T-cell (primary cell): ENCODE data around the gene ZNF625. TPM values are rescaled to one million over a fixed set of nuclear protein-coding genes. Genes with fewer than 3 reads are reported as not detected.
A peak's percentile ranks its signal among the peaks of the same experiment; 100 is the strongest.

Source experiments
- ATAC-seq, 4 experiments: fragments of 200-7000 bp in 3 of 4; fragments of 150-1000 bp in 1 of 4; cut with Tn5 transposase; replicated peaks in 1 of 4; 1 replicate in 3 of 4; 2 replicates in 1 of 4; pipeline ENCODE4 v1.10.0; 2021; ENCODE audit warnings: moderate library complexity in 3 of 4, mild to moderate bottlenecking in 2 of 4, moderate number of reproducible peaks in 1 of 4
- CTCF ChIA-PET, 2 donors: fragments of 300-600 bp; sonication (Branson Sonifier 250); formaldehyde crosslinking; loops; one replicate each; lab custom pipeline; 2022; ENCODE audit warnings: antibody characterized with exemption in 2 of 2; lab: Charles Lee
- POLR2A ChIA-PET, 2 donors: fragments of 300-600 bp; sonication (Branson Sonifier 250); formaldehyde crosslinking; loops; one replicate each; lab custom pipeline; 2022; ENCODE audit warnings: antibody characterized with exemption in 2 of 2; lab: Charles Lee
- DNase-seq, 35 experiments: peaks; one replicate each; pipeline versions ENCODE4 v3.0.0 to v3.0.0-alpha.2; 2013 to 2023
- H3K27ac ChIP-seq: one replicate; pipeline ENCODE4 v1.5.1; 2013; ENCODE audit warnings: low read length
- H3K27me3 ChIP-seq, 2 experiments: replicated peaks in 1 of 2; 1 replicate in 1 of 2; 2 replicates in 1 of 2; pipeline versions ENCODE4 v1.6.1 to v1.7.0; 2013; ENCODE audit warnings: low read length in 1 of 2, mixed read lengths in 1 of 2; ENCODE audit not compliant: control insufficient read depth in 2 of 2, insufficient read depth in 2 of 2; ENCODE audit errors: extremely low read depth in 1 of 2
- H3K36me3 ChIP-seq, 2 donors: 1 replicate in 1 of 2; 2 replicates in 1 of 2; pipeline versions ENCODE4 v1.6.1 to v1.7.0; 2013; ENCODE audit warnings: low read length in 1 of 2; ENCODE audit not compliant: control insufficient read depth in 2 of 2, insufficient read depth in 1 of 2; ENCODE audit errors: extremely low read depth in 1 of 2
- H3K4me1 ChIP-seq, 2 experiments: 1 replicate in 1 of 2; 2 replicates in 1 of 2; pipeline versions ENCODE4 v1.6.1 to v1.7.0; 2013; ENCODE audit warnings: low read length in 2 of 2, mixed read lengths in 1 of 2; ENCODE audit not compliant: insufficient read depth in 2 of 2, control insufficient read depth in 1 of 2; ENCODE audit errors: extremely low read depth in 1 of 2
- H3K4me3 ChIP-seq, 2 donors: 1 replicate in 1 of 2; 2 replicates in 1 of 2; pipeline versions ENCODE4 v1.5.1 to v1.7.0; 2013; ENCODE audit warnings: mild to moderate bottlenecking in 2 of 2, low read length in 1 of 2, moderate library complexity in 1 of 2; ENCODE audit not compliant: control insufficient read depth in 1 of 2; ENCODE audit errors: extremely low read depth in 1 of 2
- H3K9me3 ChIP-seq: 2 replicates; pipeline ENCODE4 v1.7.0; 2013
- H3K27ac Mint-ChIP-seq, 2 donors: one replicate each; pipeline ENCODE4 v1.8.0; 2020 to 2021; ENCODE audit warnings: mild to moderate bottlenecking in 2 of 2, mixed read lengths in 2 of 2
- H3K27me3 Mint-ChIP-seq, 2 donors: one replicate each; pipeline ENCODE4 v1.8.0; 2021 to 2022; ENCODE audit warnings: mixed read lengths in 2 of 2
- H3K36me3 Mint-ChIP-seq: one replicate; pipeline ENCODE4 v1.8.0; 2021; ENCODE audit warnings: mixed read lengths
- H3K4me1 Mint-ChIP-seq, 3 donors: one replicate each; pipeline ENCODE4 v1.8.0; 2020 to 2022; ENCODE audit warnings: mixed read lengths in 3 of 3, mild to moderate bottlenecking in 1 of 3
- H3K4me3 Mint-ChIP-seq, 3 donors: one replicate each; pipeline ENCODE4 v1.8.0; 2020 to 2022; ENCODE audit warnings: mild to moderate bottlenecking in 3 of 3, mixed read lengths in 3 of 3, moderate library complexity in 3 of 3
- H3K9me3 Mint-ChIP-seq, 3 donors: one replicate each; pipeline ENCODE4 v1.8.0; 2020 to 2022; ENCODE audit warnings: mixed read lengths in 3 of 3
- WGBS: methylation state at CpG from one replicate; pipeline ENCODE4 v1.1.5; 2013; ENCODE audit warnings: missing lambda C conversion rate; ENCODE audit not compliant: insufficient coverage; 5-methylcytosine and 5-hydroxymethylcytosine counted together
- total RNA-seq, 35 experiments: library from RNA in 6 of 35; stranded (reverse) in 6 of 35; fragments of 120-200 nt in 1 of 35; gene quantifications; one replicate each; pipeline versions ENCODE4 v1.2.1 to v1.2.4 and lab custom pipeline; 2013 to 2026

ZNF625 gene
- total RNA-seq, 5 donors from 2014 or later (not counting 1 experiment from before 2014, with no cell fraction given) = 1.2 to 3.5 (median 2.0) TPM

- no peaks in the 10 kb centered on the region for H3K36me3 Mint-ChIP-seq
- Histone ChIP-seq H3K36me3 (peaks cover 0 to 4% of the 10 kb centered on the region in 2 donors), H3K27me3 (no peaks in the 10 kb centered on the region), H3K9me3 (no peaks in the 10 kb centered on the region), H3K27ac (peak within 1 kb of the TSS; percentile 98), H3K4me3 (peak within 1 kb of the TSS; percentile 83 to 100), H3K4me1 (peaks cover 5 to 30% of the 10 kb centered on the region in 2 experiments)
- H3K9me3 Mint-ChIP-seq = no peaks in the 10 kb centered on the region
- POLR2A ChIA-PET = interaction anchor here (0.5 to 1.0 kb wide), 5 partner anchors 170 to 450 kb away, joined by 3 to 6 read pairs (median 3); partner anchors contain the start of gene ZNF563 (in 2 of the 2)
- CTCF ChIA-PET = interaction anchor here (0.6 to 1.6 kb wide), 8 partner anchors 23 to 986 kb away, joined by 3 to 8 read pairs (median 6); partner anchors contain the start of genes ZNF20 (in 1 of the 2) and ZNF563 (in 1 of the 2)
- peaks cover 48 to 53% (median 51%) of the 10 kb centered on the region in 3 donors for H3K4me1 Mint-ChIP-seq
- WGBS = 1% methylated on average over 43 of the region's 57 CpGs
- peak within 1 kb of the TSS; percentile 93 to 97 (median 95) for H3K4me3 Mint-ChIP-seq
- peaks cover 0 to 2% of the 10 kb centered on the region in 2 donors for H3K27me3 Mint-ChIP-seq
- DNase-seq (peak; percentile 79 to 97 (median 92)), ATAC-seq (peak; percentile 98 to 100 (median 100))
- peak within 1 kb of the TSS; percentile 95 to 97 for H3K27ac Mint-ChIP-seq
Observed at GRCh38 chr19:12162882-12163806, 6.6 kb upstream of the ZNF625 start, which contains the start of gene ZNF136. TSS of gene ZNF136 (plus strand) at chr19:12163096. CDS start at chr19:12163204, 108 bp downstream.

GRCh38 chr19:12162513-12162881 is 6.0 kb upstream of the ZNF625 start:
- Histone ChIP-seq H3K4me1 (peaks cover 5 to 30% of the 10 kb centered on the region in 2 experiments), H3K27me3 (no peaks in the 10 kb centered on the region), H3K9me3 (no peaks in the 10 kb centered on the region), H3K4me3 (peak overlapping the region; percentile 83 to 100), H3K36me3 (peaks cover 0 to 4% of the 10 kb centered on the region in 2 donors), H3K27ac (peak overlapping the region; percentile 98)
- no peak for DNase-seq
- H3K4me1 Mint-ChIP-seq = peaks cover 45 to 50% (median 48%) of the 10 kb centered on the region in 3 donors
- H3K9me3 Mint-ChIP-seq = no peaks in the 10 kb centered on the region
- peaks cover 0 to 2% of the 10 kb centered on the region in 2 donors for H3K27me3 Mint-ChIP-seq
- peak overlapping the region; percentile 93 to 97 (median 95) for H3K4me3 Mint-ChIP-seq
- ATAC-seq = peak in 3 of 4 experiments; percentile 6 to 19 (median 13)
- 0% methylated on average over 2 of the region's 8 CpGs for WGBS
- no peaks in the 10 kb centered on the region for H3K36me3 Mint-ChIP-seq
- CTCF ChIA-PET = interaction anchor here (0.6 to 1.6 kb wide), 7 partner anchors 22 to 663 kb away, joined by 3 to 8 read pairs (median 6); partner anchors contain the start of genes ZNF20 (in 1 of the 2) and ZNF563 (in 1 of the 2)
- H3K27ac Mint-ChIP-seq = peak overlapping the region; percentile 95 to 97
- POLR2A ChIA-PET = interaction anchor here (0.5 to 1.0 kb wide), 5 partner anchors 171 to 451 kb away, joined by 3 to 6 read pairs (median 3); partner anchors contain the start of gene ZNF563 (in 2 of the 2)

- peaks cover 30 to 38% (median 32%) of the 10 kb centered on the region in 3 donors for H3K4me1 Mint-ChIP-seq
- Histone ChIP-seq H3K27me3 (peaks cover 0 to 9% of the 10 kb centered on the region in 2 experiments), H3K9me3 (no peaks in the 10 kb centered on the region), H3K36me3 (peaks cover 0 to 4% of the 10 kb centered on the region in 2 donors), H3K27ac (no peak overlapping the region), H3K4me1 (peaks cover 5 to 46% of the 10 kb centered on the region in 2 experiments), H3K4me3 (no peak overlapping the region)
- WGBS = 91% methylated on average over 16 of the region's 25 CpGs
- ATAC-seq (no peak), DNase-seq (peak in 2 of 35 experiments; percentile 3 to 12)
- peak overlapping the region in 1 of 2 donors; percentile 11 for H3K27ac Mint-ChIP-seq
- H3K27me3 Mint-ChIP-seq = peaks cover 0 to 5% of the 10 kb centered on the region in 2 donors
- no peaks in the 10 kb centered on the region for H3K9me3 Mint-ChIP-seq
- ChIA-PET CTCF (interaction anchor here (0.6 to 0.7 kb wide), 2 partner anchors 56 to 354 kb away, joined by 3 read pairs; no protein-coding TSS in a partner anchor), POLR2A (no interaction called here)
- no peaks in the 10 kb centered on the region for H3K36me3 Mint-ChIP-seq
- peak overlapping the region in 1 of 3 donors; percentile 29 for H3K4me3 Mint-ChIP-seq
Observed at GRCh38 chr19:12159773-12160414, 3.4 kb upstream of the ZNF625 start.

- H3K27me3 Mint-ChIP-seq = peaks cover 0 to 8% of the 10 kb centered on the region in 2 donors
- H3K9me3 Mint-ChIP-seq = no peaks in the 10 kb centered on the region
- no peaks in the 10 kb centered on the region for H3K36me3 ChIP-seq
- H3K4me3 ChIP-seq = peak overlapping the region; percentile 55 to 87
- ChIA-PET CTCF (no interaction called here), POLR2A (no interaction called here)
- H3K27me3 ChIP-seq = peaks cover 0 to 9% of the 10 kb centered on the region in 2 experiments
- peaks cover 0 to 23% of the 10 kb centered on the region in 2 experiments for H3K4me1 ChIP-seq
- peak overlapping the region in 1 of 2 donors; percentile 61 for H3K27ac Mint-ChIP-seq
- no peak overlapping the region for H3K27ac ChIP-seq
- peak overlapping the region; percentile 84 to 89 (median 86) for H3K4me3 Mint-ChIP-seq
- ATAC-seq (peak in 3 of 4 experiments; percentile 28 to 33 (median 29)), DNase-seq (no peak)
- peaks cover 6 to 23% (median 15%) of the 10 kb centered on the region in 3 donors for H3K4me1 Mint-ChIP-seq
- peaks cover 7% of the 10 kb centered on the region for H3K36me3 Mint-ChIP-seq
- no peaks in the 10 kb centered on the region for H3K9me3 ChIP-seq
- WGBS = 26% methylated on average over 8 of the region's 11 CpGs
Observed at GRCh38 chr19:12155324-12155860, 1.1 kb downstream of the ZNF625 start.

GRCh38 chr19:12145348-12145747 is 11.2 kb downstream of the ZNF625 start:
- ChIA-PET POLR2A (no interaction called here), CTCF (interaction anchor here in 1 of 2 donors (0.6 kb wide), 1 partner anchor 18 kb away, joined by 6 read pairs; no protein-coding TSS in a partner anchor)
- peaks cover 0 to 21% (median 9%) of the 10 kb centered on the region in 3 donors for H3K9me3 Mint-ChIP-seq
- H3K27ac Mint-ChIP-seq = no peak overlapping the region
- DNase-seq (no peak), ATAC-seq (no peak)
- peaks cover 25% of the 10 kb centered on the region for H3K36me3 Mint-ChIP-seq
- Histone ChIP-seq H3K9me3 (peaks cover 2% of the 10 kb centered on the region), H3K27ac (no peak overlapping the region), H3K4me1 (peaks cover 6 to 12% of the 10 kb centered on the region in 2 experiments), H3K27me3 (no peaks in the 10 kb centered on the region), H3K36me3 (peaks cover 0 to 5% of the 10 kb centered on the region in 2 donors), H3K4me3 (no peak overlapping the region)
- peaks cover 11 to 12% (median 11%) of the 10 kb centered on the region in 3 donors for H3K4me1 Mint-ChIP-seq
- H3K4me3 Mint-ChIP-seq = no peak overlapping the region
- WGBS = no CpG with 5 or more reads among the region's 8 CpGs
- H3K27me3 Mint-ChIP-seq = no peaks in the 10 kb centered on the region
